ENCODE data around the gene C1QTNF8.
"Not testable (repeated sequence)": the region's sequence is repeated elsewhere in the genome, so short reads cannot be mapped to it uniquely, and the experiment has no call there.

DNA sequence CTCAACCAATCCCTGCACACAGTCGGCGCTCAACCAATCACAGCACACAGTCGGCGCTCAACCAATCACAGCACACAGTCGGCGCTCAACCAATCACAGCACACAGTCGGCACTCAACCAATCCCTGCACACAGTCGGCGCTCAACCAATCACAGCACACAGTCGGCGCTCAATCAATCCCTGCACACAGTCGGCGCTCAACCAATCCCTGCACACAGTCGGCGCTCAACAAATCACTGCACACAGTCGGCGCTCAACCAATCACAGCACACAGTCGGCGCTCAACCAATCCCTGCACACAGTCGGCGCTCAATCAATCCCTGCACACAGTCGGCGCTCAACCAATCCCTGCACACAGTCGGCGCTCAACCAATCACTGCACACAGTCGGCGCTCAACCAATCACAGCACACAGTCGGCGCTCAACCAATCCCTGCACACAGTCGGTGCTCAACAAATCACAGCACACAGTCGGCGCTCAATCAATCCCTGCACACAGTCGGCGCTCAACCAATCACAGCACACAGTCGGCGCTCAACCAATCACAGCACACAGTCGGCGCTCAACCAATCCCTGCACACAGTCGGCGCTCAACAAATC is 3.3 kb downstream of the C1QTNF8 start:
- TF ChIP-seq, protein P1, sequence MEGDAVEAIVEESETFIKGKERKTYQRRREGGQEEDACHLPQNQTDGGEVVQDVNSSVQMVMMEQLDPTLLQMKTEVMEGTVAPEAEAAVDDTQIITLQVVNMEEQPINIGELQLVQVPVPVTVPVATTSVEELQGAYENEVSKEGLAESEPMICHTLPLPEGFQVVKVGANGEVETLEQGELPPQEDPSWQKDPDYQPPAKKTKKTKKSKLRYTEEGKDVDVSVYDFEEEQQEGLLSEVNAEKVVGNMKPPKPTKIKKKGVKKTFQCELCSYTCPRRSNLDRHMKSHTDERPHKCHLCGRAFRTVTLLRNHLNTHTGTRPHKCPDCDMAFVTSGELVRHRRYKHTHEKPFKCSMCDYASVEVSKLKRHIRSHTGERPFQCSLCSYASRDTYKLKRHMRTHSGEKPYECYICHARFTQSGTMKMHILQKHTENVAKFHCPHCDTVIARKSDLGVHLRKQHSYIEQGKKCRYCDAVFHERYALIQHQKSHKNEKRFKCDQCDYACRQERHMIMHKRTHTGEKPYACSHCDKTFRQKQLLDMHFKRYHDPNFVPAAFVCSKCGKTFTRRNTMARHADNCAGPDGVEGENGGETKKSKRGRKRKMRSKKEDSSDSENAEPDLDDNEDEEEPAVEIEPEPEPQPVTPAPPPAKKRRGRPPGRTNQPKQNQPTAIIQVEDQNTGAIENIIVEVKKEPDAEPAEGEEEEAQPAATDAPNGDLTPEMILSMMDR (IDR thresholded peaks at IDR 0.05): not testable (repeated sequence)
- not testable (repeated sequence) for TF ChIP-seq POLR2A (IDR thresholded peaks at IDR 0.05)
